B cell (primary cell): ENCODE results near the gene CPSF4L. TPM values are rescaled to one million over a fixed set of nuclear protein-coding genes. Genes with fewer than 3 reads are reported as not detected.

Source experiments
- ATAC-seq: fragments of 200-7000 bp; cut with Tn5 transposase; one replicate; pipeline ENCODE4 v1.10.0; 2021; ENCODE audit warnings: low read depth, mild to moderate bottlenecking, moderate number of reproducible peaks, moderate library complexity
- CTCF ChIA-PET: fragments of 350-600 bp; sonication (Branson Sonifier 250); formaldehyde crosslinking; loops from one replicate; lab custom pipeline; 2021; ENCODE audit warnings: antibody characterized with exemption, inconsistent platforms; lab: Charles Lee
- POLR2A ChIA-PET: fragments of 350-600 bp; sonication (Branson Sonifier 250); formaldehyde crosslinking; loops from one replicate; lab custom pipeline; 2021; ENCODE audit warnings: antibody characterized with exemption; lab: Charles Lee
- DNase-seq: peaks from one replicate; pipeline ENCODE4 v3.0.0; 2013
- H2AFZ ChIP-seq: 2 replicates; pipeline ENCODE4 v1.6.1; 2012; ENCODE audit warnings: mild to moderate bottlenecking, low read depth, low read length; ENCODE audit not compliant: insufficient read depth, poor library complexity, severe bottlenecking
- H3K27ac ChIP-seq, 2 donors: 1 replicate in 1 of 2; 2 replicates in 1 of 2; pipeline ENCODE4 v1.5.1; 2012 to 2013; ENCODE audit warnings: low read length in 2 of 2, mild to moderate bottlenecking in 2 of 2, moderate library complexity in 1 of 2
- H3K27me3 ChIP-seq, 4 experiments: fragments of 200-600 bp in 1 of 4; sonication (generic) in 1 of 4; replicated peaks in 1 of 4; 1 replicate in 2 of 4; 2 replicates in 2 of 4; pipeline versions ENCODE4 v1.6.1 to v1.7.0; 2013 to 2016; ENCODE audit warnings: low read length in 3 of 4, mild to moderate bottlenecking in 2 of 4, mixed read lengths in 1 of 4, moderate library complexity in 1 of 4; ENCODE audit not compliant: insufficient read depth in 4 of 4, control insufficient read depth in 3 of 4; ENCODE audit errors: control extremely low read depth in 1 of 4
- H3K36me3 ChIP-seq, 2 experiments: replicated peaks in 1 of 2; 1 replicate in 1 of 2; 2 replicates in 1 of 2; pipeline versions ENCODE4 v1.6.1 to v1.7.1; 2013; ENCODE audit warnings: low read length in 1 of 2; ENCODE audit not compliant: insufficient read depth in 2 of 2, control insufficient read depth in 1 of 2; ENCODE audit errors: control extremely low read depth in 1 of 2, extremely low read depth in 1 of 2
- H3K4me1 ChIP-seq, 2 donors: fragments of 200-600 bp in 1 of 2; sonication (generic) in 1 of 2; 1 replicate in 1 of 2; 2 replicates in 1 of 2; pipeline versions ENCODE4 v1.5.1 to v1.6.1; 2013 to 2017; ENCODE audit warnings: low read length in 2 of 2; ENCODE audit not compliant: control insufficient read depth in 2 of 2, insufficient read depth in 2 of 2
- H3K4me2 ChIP-seq: replicated peaks from 2 replicates; pipeline ENCODE3; 2012; ENCODE audit warnings: mild to moderate bottlenecking, low read depth, low read length; ENCODE audit not compliant: poor library complexity, severe bottlenecking
- H3K4me3 ChIP-seq, 5 experiments: fragments of 200-600 bp in 1 of 5; sonication (generic) in 1 of 5; 1 replicate in 3 of 5; 2 replicates in 2 of 5; pipeline versions ENCODE4 v1.5.1 to v1.7.0; 2011 to 2016; ENCODE audit warnings: low read length in 4 of 5, mild to moderate bottlenecking in 4 of 5, low read depth in 2 of 5, control low read depth in 1 of 5, moderate library complexity in 1 of 5; ENCODE audit not compliant: insufficient read depth in 1 of 5; ENCODE audit errors: control extremely low read depth in 1 of 5, extremely low read depth in 1 of 5
- H3K79me2 ChIP-seq: fragments of 200-600 bp; sonication (generic); one replicate; pipeline ENCODE4 v1.6.0; 2016; ENCODE audit warnings: low read length; ENCODE audit not compliant: control insufficient read depth, insufficient read depth
- H3K9ac ChIP-seq: fragments of 200-600 bp; sonication (generic); 2 replicates; pipeline ENCODE4 v1.6.1; 2017; ENCODE audit warnings: mild to moderate bottlenecking, low read length, moderate library complexity
- H3K9me3 ChIP-seq, 3 donors: one replicate each; pipeline versions ENCODE4 v1.6.1 to v1.7.1; 2013; ENCODE audit warnings: low read length in 2 of 3; ENCODE audit not compliant: control insufficient read depth in 2 of 3, insufficient read depth in 1 of 3; ENCODE audit errors: control extremely low read depth in 1 of 3
- H4K20me1 ChIP-seq: 2 replicates; pipeline ENCODE4 v1.6.0; 2012; ENCODE audit warnings: mild to moderate bottlenecking, low read length; ENCODE audit not compliant: insufficient read depth, control insufficient read depth, poor library complexity, severe bottlenecking
- H3K27ac Mint-ChIP-seq: one replicate; pipeline ENCODE4 v1.8.0; 2021; ENCODE audit warnings: mixed read lengths
- H3K27me3 Mint-ChIP-seq: one replicate; pipeline ENCODE4 v1.8.0; 2021; ENCODE audit warnings: mixed read lengths
- H3K4me1 Mint-ChIP-seq: one replicate; pipeline ENCODE4 v1.8.0; 2021; ENCODE audit warnings: mixed read lengths
- H3K4me3 Mint-ChIP-seq: one replicate; pipeline ENCODE4 v1.8.0; 2021; ENCODE audit warnings: mixed read lengths
- H3K9me3 Mint-ChIP-seq: one replicate; pipeline ENCODE4 v1.8.0; 2022; ENCODE audit warnings: mixed read lengths; ENCODE audit not compliant: insufficient read depth
- CTCF ChIP-seq: fragments of 200-600 bp; IDR thresholded peaks from one replicate; pipeline ENCODE4 v1.8.0; 2022; ENCODE audit warnings: antibody characterized with exemption, mild to moderate bottlenecking
- EZH2 ChIP-seq: IDR thresholded peaks from 2 replicates; pipeline ENCODE4 v1.6.1; 2012; ENCODE audit warnings: borderline replicate concordance, low read depth, mild to moderate bottlenecking, moderate library complexity, low read length; ENCODE audit not compliant: insufficient read depth, poor library complexity, severe bottlenecking
- WGBS: methylation state at CpG from one replicate; pipeline ENCODE4 v1.1.5; 2013; ENCODE audit warnings: missing lambda C conversion rate; ENCODE audit not compliant: insufficient coverage; 5-methylcytosine and 5-hydroxymethylcytosine counted together
- intact Hi-C: fragments of 100-400 bp; cut with micrococcal nuclease; formaldehyde crosslinking; loops from one replicate; pipeline ENCODE4 v1.10.0; 2022
- polyA plus RNA-seq: library from polyadenylated mRNA; depleted of rRNA; stranded (reverse); fragments of >200 nt; gene quantifications from 2 replicates; pipeline ENCODE4 v1.2.3, GENCODE V29; 2012
- total RNA-seq, 2 donors: library from RNA; stranded (reverse); fragments of 120-200 nt in 1 of 2; gene quantifications; 1 replicate in 1 of 2; 2 replicates in 1 of 2; pipeline versions ENCODE4 v1.2.3 to v1.2.4, GENCODE V29; 2013 to 2022

Gene CPSF4L
- total and polyA plus RNA-seq, 2 donors (not counting 1 experiment from before 2014, with no cell fraction given), result not detected

GRCh38 chr17:73292031-73292531 lies 30.4 kb upstream of the CPSF4L start:
- Mint-ChIP-seq H3K27me3 (peaks cover 24% of the 10 kb centered on the region), H3K27ac (no peak overlapping the region), H3K4me3 (no peak overlapping the region), H3K4me1 (peaks cover 13% of the 10 kb centered on the region), H3K9me3 (no peaks in the 10 kb centered on the region)
- TF ChIP-seq EZH2 (no peak), CTCF (no peak)
- H2AFZ ChIP-seq, result no peak overlapping the region
- intact Hi-C loops, result no loop called here
- POLR2A ChIA-PET, result no interaction called here
- no peak overlapping the region for H3K4me3 ChIP-seq
- H3K4me1 ChIP-seq, result peaks cover 0 to 13% of the 10 kb centered on the region in 2 donors
- no peak overlapping the region for H3K9ac ChIP-seq
- no peaks in the 10 kb centered on the region for H3K79me2 ChIP-seq
- ATAC-seq, result no peak
- H3K4me2 ChIP-seq, result no peak overlapping the region
- 95% methylated on average over 10 of the region's 12 CpGs for WGBS
- no peak for DNase-seq
- H3K9me3 ChIP-seq, result peaks cover 0 to 3% (median 0%) of the 10 kb centered on the region in 3 donors
- no peaks in the 10 kb centered on the region for H4K20me1 ChIP-seq
- no peak overlapping the region for H3K27ac ChIP-seq
- no peaks in the 10 kb centered on the region for H3K36me3 ChIP-seq
- CTCF ChIA-PET, result no interaction called here
- peaks cover 0 to 3% (median 0%) of the 10 kb centered on the region in 4 experiments for H3K27me3 ChIP-seq

- Histone ChIP-seq H2AFZ (no peak overlapping the region), H3K36me3 (no peaks in the 10 kb centered on the region), H3K9ac (no peak overlapping the region), H3K27me3 (peaks cover 0 to 3% (median 0%) of the 10 kb centered on the region in 4 experiments), H3K4me2 (no peak overlapping the region), H3K4me1 (peaks cover 0 to 13% of the 10 kb centered on the region in 2 donors), H3K4me3 (no peak overlapping the region), H4K20me1 (no peaks in the 10 kb centered on the region), H3K27ac (no peak overlapping the region), H3K9me3 (peaks cover 0 to 3% (median 0%) of the 10 kb centered on the region in 3 donors), H3K79me2 (no peaks in the 10 kb centered on the region)
- whole genome bisulfite sequencing, result 32% methylated on average over 6 of the region's 8 CpGs
- no peak overlapping the region for H3K27ac Mint-ChIP-seq
- intact Hi-C loops, result no loop called here
- no peak for ATAC-seq
- no peak overlapping the region for H3K4me3 Mint-ChIP-seq
- H3K27me3 Mint-ChIP-seq, result peaks cover 29% of the 10 kb centered on the region
- POLR2A ChIA-PET, result no interaction called here
- no peak for DNase-seq
- peaks cover 13% of the 10 kb centered on the region for H3K4me1 Mint-ChIP-seq
- CTCF ChIA-PET, result no interaction called here
- TF ChIP-seq CTCF (no peak), EZH2 (no peak)
- no peaks in the 10 kb centered on the region for H3K9me3 Mint-ChIP-seq
Observed at GRCh38 chr17:73291260-73291801, 29.7 kb upstream of the CPSF4L start.
